Measurements from ENCODE around the gene SPATA24.
"Not testable (repeated sequence)": the region's sequence is repeated elsewhere in the genome, so short reads cannot be mapped to it uniquely, and the experiment has no call there.

SPATA24 gene

GRCh38 chr5:139394654-139395566, 9.0 kb downstream of the SPATA24 start, which contains the start of gene PROB1:
Gene PROB1, minus strand, starts transcription at chr5:139395104. Its CDS starts 23 bp downstream, at chr5:139395081.
- DNase-seq (ENCODE audit: low spot score), result no peak

- DNase-seq (ENCODE audit: low spot score), result peak; percentile 76
Measured at GRCh38 chr5:139394123-139394653, 9.7 kb downstream of the SPATA24 start.

- no peak for DNase-seq (ENCODE audit: low spot score)
Measured at GRCh38 chr5:139393497-139394122, 10.3 kb downstream of the SPATA24 start.

GRCh38 chr5:139392678-139393496, 11.0 kb downstream of the SPATA24 start:
- peak; percentile 92 for DNase-seq (ENCODE audit: low spot score)

GRCh38 chr5:139392324-139392677, 11.6 kb downstream of the SPATA24 start:
- no peak for DNase-seq (ENCODE audit: low spot score)

- no peak for DNase-seq (ENCODE audit: low spot score)
Measured at GRCh38 chr5:139391570-139392323, 12.1 kb downstream of the SPATA24 start.

- no peak for DNase-seq (ENCODE audit: low spot score)
Measured at GRCh38 chr5:139390639-139391569, 13.0 kb downstream of the SPATA24 start.

- DNase-seq (ENCODE audit: low spot score), result no peak
Measured at GRCh38 chr5:139389701-139390638, 13.9 kb downstream of the SPATA24 start, which contains the start of gene MZB1. Gene MZB1, minus strand, starts transcription at chr5:139389913. Its CDS starts 57 bp downstream, at chr5:139389856.

GRCh38 chr5:139388198-139388821, 15.6 kb downstream of the SPATA24 start:
- peak; percentile 63 for DNase-seq (ENCODE audit: low spot score)

GRCh38 chr5:139387611-139388197, 16.2 kb downstream of the SPATA24 start:
- DNase-seq (ENCODE audit: low spot score), result no peak

- DNase-seq (ENCODE audit: low spot score), result not testable (repeated sequence)
Measured at GRCh38 chr5:139386956-139387355, 16.9 kb downstream of the SPATA24 start.

- no peak for DNase-seq (ENCODE audit: low spot score)
Measured at GRCh38 chr5:139386050-139386438, 17.8 kb downstream of the SPATA24 start.

GRCh38 chr5:139385061-139386049, 18.5 kb downstream of the SPATA24 start:
- no peak for DNase-seq (ENCODE audit: low spot score)

GRCh38 chr5:139384591-139385051, 19.3 kb downstream of the SPATA24 start:
- DNase-seq (ENCODE audit: low spot score), result no peak

- no peak for DNase-seq (ENCODE audit: low spot score)
Measured at GRCh38 chr5:139383993-139384590, 19.8 kb downstream of the SPATA24 start.

GRCh38 chr5:139383275-139383992, 20.5 kb downstream of the SPATA24 start, which contains the start of gene SLC23A1:
Gene SLC23A1, minus strand, starts transcription at chr5:139383297. Its CDS starts 44 bp downstream, at chr5:139383253.
- DNase-seq (ENCODE audit: low spot score), result no peak
